Endothelial cell of hepatic sinusoid (primary cell): Measurements from ENCODE around the gene FSD1L.
"Not testable (repeated sequence)": the region's sequence is repeated elsewhere in the genome, so short reads cannot be mapped to it uniquely, and the experiment has no call there.

ENCODE experiments used
- in situ Hi-C: cut with HindIII; loops from 2 replicates; pipeline ENCODE4 v1.10.0; 2017; ENCODE audit warnings: low sequenced_read_pairs

FSD1L gene

DNA sequence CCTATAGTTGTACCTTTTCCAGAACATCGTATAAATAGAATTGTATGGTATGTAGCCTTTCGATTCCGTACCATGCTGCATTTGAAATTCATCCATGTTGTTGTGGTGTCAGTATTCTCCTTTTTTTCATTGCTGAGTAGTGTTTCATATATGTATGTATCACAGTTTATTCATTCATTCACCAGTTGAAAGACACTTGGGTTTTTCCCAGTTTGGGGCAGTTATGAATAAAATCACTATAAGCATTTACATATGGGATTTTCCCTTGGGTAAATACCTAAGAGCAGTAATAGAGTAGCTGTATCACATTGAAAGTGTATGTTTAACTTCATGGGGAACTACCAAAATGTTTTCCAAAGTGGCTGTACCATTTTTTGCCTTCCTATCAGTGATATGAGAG lies 94.0 kb downstream of the FSD1L start:
- in situ Hi-C loops: no loop called here

- in situ Hi-C loops: no loop called here
These were observed 106.2 kb downstream of the FSD1L start for GRCh38 chr9:105554042-105554441.

DNA sequence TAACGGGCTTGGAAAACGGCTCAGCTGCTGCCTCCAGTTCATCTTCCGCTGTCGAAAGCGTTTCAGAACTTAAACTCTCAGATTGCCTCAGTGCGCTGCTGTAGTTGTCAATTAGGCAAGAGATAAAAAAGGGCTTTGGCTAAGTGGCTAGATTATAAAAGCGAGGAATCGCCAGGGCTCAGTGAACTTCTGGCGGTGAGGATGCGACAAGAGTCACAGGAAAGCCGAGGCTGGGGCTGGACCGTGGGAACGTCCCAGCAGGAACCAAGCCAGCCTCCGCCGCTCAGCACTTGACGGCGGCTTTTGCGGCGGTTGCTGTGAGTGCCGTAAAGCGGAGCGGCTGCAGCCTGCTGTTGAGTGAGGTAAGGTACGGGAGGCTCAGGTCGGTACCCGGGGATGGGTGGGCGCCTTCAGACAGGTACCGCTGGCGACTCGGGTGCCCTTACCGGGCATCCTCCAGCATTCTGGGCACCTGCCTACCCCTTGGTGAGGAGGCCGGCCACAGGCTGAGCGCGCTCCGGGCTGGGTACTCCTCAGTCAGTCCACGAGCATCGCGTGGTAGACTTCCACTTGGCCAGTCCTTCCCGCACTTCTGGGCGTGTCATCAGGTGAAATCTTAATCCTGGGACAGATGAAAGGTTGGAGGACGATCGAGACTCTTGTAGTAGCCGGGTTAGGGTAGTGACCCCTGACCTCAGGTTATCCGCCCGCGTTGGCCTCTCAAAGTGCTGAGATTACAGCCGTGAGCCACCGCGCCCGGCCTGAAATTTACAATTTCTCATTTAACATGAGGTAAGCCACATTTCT lies 110.2 kb downstream of the FSD1L start, which contains the start of gene FKTN:
Gene FKTN (plus strand): TSS at position 328 of the 807 bp plus-strand sequence. CDS start 16,902 bp downstream, outside the sequence.
- in situ Hi-C loops: no loop called here

GRCh38 chr9:105572455-105572854 lies 124.6 kb downstream of the FSD1L start:
- in situ Hi-C loops: no loop called here

GRCh38 chr9:105579952-105580351 lies 132.1 kb downstream of the FSD1L start:
- in situ Hi-C loops: not testable (repeated sequence)

GRCh38 chr9:105581550-105581949 lies 133.7 kb downstream of the FSD1L start:
- in situ Hi-C loops: not testable (repeated sequence)

GRCh38 chr9:105593145-105593544 lies 145.3 kb downstream of the FSD1L start:
- in situ Hi-C loops: no loop called here
